ENCODE measurements around the gene MIEN1.
"Not testable (repeated sequence)": the region's sequence is repeated elsewhere in the genome, so short reads cannot be mapped to it uniquely, and the experiment has no call there.

Gene MIEN1

GRCh38 chr17:39716073-39716818 is 14.1 kb downstream of the MIEN1 start:
- DNase-seq (ENCODE audit: low spot score): no peak

- no peak for DNase-seq (ENCODE audit: low spot score)
Measured at GRCh38 chr17:39715375-39716072, 14.8 kb downstream of the MIEN1 start.

- no peak for DNase-seq (ENCODE audit: low spot score)
Measured at GRCh38 chr17:39714234-39714633, 16.1 kb downstream of the MIEN1 start.

GRCh38 chr17:39711851-39712250 is 18.5 kb downstream of the MIEN1 start:
- DNase-seq (ENCODE audit: low spot score): no peak

- DNase-seq (ENCODE audit: low spot score): not testable (repeated sequence)
Measured at GRCh38 chr17:39711071-39711470, 19.3 kb downstream of the MIEN1 start.

GRCh38 chr17:39709998-39710964 is 20.1 kb downstream of the MIEN1 start:
- DNase-seq (ENCODE audit: low spot score): no peak

- no peak for DNase-seq (ENCODE audit: low spot score)
Measured at GRCh38 chr17:39709319-39709997, 20.9 kb downstream of the MIEN1 start.

GRCh38 chr17:39706921-39707337 is 23.4 kb downstream of the MIEN1 start:
- no peak for DNase-seq (ENCODE audit: low spot score)

GRCh38 chr17:39706383-39706782 is 23.9 kb downstream of the MIEN1 start:
- no peak for DNase-seq (ENCODE audit: low spot score)

GRCh38 chr17:39705786-39706348 is 24.5 kb downstream of the MIEN1 start:
- no peak for DNase-seq (ENCODE audit: low spot score)

- DNase-seq (ENCODE audit: low spot score): no peak
Measured at GRCh38 chr17:39704821-39705551, 25.3 kb downstream of the MIEN1 start.

GRCh38 chr17:39703913-39704312 is 26.4 kb downstream of the MIEN1 start:
- DNase-seq (ENCODE audit: low spot score): no peak

GRCh38 chr17:39702901-39703893 is 27.1 kb downstream of the MIEN1 start:
- no peak for DNase-seq (ENCODE audit: low spot score)

- no peak for DNase-seq (ENCODE audit: low spot score)
Measured at GRCh38 chr17:39701784-39702422, 28.4 kb downstream of the MIEN1 start.

- DNase-seq (ENCODE audit: low spot score): no peak
Measured at GRCh38 chr17:39701012-39701783, 29.1 kb downstream of the MIEN1 start.

- no peak for DNase-seq (ENCODE audit: low spot score)
Measured at GRCh38 chr17:39700148-39700987, 30.0 kb downstream of the MIEN1 start.

- no peak for DNase-seq (ENCODE audit: low spot score)
Measured at GRCh38 chr17:39699818-39700147, 30.5 kb downstream of the MIEN1 start, which contains the start of gene ERBB2. Gene ERBB2, plus strand, starts transcription at chr17:39700064. Its CDS starts 175 bp downstream, at chr17:39700239.

Measured in hematopoietic multipotent progenitor cell treated with erythropoietin and hydrocortisone succinate and interleukin-3 and kit ligand, for 15 days (in vitro differentiated cells).